CD4-positive, alpha-beta T cell treated with Interleukin-1 beta for 1 hour (primary cell): ENCODE results near the gene LSM5.

Experiments
- DNase-seq, 2 donors: peaks; one replicate each; pipeline ENCODE4 v3.0.0-alpha.2; 2020 to 2022

LSM5 gene

DNA sequence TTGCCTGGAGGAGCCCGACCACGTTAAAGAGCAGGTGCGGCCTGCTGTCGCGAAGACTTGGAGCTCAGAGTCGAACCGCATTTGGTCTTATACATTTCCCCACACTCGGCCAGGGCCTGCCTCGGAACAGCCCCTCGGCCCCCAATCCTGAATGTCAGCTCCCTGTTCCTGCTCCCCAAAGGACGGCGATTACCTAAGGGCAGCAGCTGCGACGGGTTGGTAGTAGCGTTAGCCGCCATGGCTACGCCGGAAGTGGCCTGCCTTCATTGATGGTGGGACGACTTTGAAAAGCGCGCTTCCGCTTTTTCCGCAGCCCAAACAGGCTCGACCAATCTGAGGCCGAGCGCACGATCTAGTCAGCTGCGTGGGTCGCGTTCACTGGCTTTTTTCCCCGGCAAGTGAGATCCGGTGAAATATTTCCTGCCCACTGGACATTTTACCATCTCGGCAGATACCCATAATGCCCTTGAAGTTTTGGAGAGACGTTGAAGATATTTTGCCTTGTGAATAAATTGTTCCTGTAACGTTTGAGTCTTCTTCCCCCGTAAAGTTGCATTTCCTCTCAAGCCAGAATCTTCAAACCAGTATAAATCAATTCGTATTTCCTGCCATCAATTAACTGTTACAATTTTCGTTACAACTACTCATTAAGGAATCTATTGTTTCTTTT lies at the start of gene LSM5:
Gene LSM5, minus strand, starts transcription at position 254 of the 670 bp plus-strand sequence. Its CDS starts 15 bp downstream, at position 239.
- peak; percentile 90 to 91 for DNase-seq

DNA sequence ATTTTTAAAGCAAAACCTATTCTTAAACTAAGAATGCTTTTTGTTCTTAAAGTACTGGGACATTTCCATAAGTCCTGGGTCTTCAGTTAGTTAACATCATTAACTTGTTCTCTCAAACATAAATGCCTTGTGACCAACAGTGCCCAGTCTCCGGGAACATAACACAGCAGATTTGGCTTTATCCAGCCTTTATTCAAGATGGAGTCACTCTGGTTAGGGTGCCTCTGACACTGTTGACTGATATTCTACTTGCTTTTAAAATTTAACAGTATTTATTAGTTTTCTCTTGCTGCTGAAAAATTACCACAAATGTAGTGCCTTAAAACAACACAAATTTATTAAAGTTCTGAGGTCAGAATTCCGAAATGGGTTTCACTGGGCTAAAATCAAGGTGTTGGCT lies 49.2 kb upstream of the LSM5 start:
- no peak for DNase-seq

DNA sequence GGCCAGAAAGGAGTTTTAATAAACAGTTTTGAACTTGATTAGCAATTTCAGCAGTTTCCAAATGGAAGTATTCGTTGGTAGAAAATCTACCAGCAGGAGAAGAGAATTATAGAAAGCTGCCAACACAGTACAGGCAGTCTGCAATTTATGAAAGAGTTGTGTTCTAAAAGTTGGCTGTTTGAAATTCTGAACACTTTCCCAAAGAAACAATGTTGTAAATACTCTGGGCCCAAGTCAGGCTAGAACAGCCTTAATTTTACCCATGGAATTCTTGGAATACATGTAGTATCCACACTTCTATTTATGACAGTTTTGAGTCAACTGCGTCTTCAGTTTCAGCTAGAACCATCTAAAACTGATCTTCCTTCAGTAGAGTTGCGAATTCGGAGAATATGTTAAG lies 47.6 kb upstream of the LSM5 start:
- no peak for DNase-seq

DNA sequence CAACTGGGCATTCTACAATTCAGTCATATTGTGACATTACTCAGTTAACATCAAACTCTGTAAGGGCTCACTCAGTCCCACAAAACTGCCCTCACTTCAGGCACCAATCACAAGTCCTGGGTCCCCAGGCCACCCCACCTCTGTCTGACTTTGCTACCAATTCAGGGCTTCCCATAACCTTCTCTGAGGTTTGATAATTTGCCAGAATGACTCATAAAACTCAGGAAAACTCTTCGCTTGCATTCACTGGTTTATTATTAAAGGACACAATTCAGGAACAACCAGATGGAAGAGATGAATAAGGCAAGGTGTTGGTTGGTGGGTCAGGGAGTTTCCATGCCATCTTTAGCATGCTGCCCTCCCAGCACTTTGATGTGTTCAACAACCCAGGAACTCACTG lies 46.4 kb upstream of the LSM5 start:
- DNase-seq, result no peak

DNA sequence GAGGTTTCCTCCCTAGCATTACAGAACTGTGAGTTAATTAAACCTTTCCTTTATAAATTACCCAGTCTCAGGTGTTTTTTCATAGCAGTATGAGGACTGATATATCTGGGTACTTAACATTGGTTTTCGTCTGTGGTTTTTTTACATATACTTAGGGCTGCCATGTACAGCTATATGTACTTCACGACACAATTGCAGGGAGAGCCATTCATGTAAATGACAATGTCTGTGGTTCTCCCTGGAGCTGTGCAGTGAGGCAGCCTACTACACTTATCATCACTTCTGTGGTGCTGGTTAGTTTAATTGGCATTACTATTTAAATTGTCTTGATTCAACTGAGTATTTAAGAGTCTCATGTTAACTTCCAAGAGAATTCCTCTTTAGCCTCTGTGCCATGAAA lies 45.8 kb upstream of the LSM5 start:
- no peak for DNase-seq

DNA sequence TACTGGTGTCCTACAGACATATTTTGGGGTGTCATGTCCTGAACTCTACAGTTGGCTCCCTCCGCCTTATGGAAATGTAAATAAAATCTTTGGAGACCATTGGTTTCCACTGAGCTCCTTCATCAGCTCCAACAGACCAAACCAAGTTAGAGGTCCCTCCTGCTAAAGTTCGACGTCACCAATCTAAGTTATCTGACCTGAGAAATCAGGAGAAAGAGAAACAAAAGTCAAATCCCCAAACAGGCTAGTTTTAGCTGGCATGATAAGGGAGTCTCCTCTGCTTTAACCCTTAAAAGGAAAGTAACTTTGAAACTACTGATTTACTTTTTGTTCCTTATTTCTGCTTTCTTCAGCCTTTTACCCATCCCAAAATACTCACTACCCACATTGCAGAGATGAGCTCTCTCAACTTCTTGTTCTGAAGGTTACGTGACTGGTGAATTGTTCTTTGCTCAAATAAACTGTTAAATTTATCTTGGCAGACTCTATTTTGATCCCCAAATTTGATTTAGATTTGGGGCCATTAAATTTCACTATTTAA lies 45.1 kb upstream of the LSM5 start:
- DNase-seq, result no peak

DNA sequence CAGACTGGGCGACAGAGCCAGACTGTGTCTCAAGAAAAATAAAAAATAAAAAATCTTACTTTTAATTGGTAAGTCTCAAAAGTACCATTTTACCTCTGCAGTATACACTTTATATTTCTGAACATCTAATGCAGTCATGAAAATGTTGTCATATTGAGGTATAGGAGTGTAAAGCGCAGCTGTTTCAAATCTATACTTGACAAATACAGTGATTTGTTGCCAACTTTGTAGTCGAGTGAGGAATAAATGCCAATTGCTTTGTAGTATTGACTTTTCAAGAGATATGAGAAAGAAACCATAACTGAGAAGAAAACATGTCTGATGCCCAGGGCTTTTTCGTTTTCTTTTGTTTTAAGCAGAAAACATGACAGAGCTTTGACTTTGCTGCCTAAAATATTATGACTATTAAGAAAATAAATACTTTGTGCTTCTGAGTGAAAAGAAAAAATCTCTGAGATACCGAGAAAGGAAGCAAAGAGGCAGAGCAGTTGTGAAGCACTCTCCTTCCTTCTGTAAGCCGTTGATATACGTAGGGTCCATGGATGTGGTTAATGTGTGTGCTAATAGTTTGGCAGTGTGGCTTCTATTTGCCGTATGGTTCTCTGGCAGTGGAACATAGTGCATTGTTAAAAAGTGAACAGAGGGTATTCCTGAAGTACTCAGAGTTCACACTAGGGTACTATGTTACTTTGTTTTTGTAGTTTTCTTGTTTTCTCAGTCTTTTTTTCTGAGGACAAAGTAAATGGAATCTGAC lies 43.3 kb upstream of the LSM5 start:
- DNase-seq, result no peak

DNA sequence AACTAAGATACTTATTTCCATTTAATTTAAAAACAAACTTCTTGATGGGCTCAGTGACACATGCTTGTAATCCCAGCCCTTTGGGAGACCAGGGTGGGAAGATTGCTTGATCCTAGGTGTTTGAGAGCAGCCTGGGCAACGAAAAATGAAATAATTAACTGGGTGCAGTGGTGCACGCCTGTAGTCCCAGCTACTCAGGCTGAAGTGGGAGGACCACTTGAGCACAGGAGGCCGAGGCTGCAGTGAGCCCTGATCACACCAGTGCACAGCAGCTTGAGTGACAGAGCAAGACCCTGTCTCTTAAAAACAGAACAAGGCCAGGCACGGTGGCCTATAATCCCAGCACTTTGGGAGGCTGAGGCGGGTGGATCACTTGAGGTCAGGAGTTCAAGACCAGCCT lies 42.5 kb upstream of the LSM5 start:
- no peak for DNase-seq

DNA sequence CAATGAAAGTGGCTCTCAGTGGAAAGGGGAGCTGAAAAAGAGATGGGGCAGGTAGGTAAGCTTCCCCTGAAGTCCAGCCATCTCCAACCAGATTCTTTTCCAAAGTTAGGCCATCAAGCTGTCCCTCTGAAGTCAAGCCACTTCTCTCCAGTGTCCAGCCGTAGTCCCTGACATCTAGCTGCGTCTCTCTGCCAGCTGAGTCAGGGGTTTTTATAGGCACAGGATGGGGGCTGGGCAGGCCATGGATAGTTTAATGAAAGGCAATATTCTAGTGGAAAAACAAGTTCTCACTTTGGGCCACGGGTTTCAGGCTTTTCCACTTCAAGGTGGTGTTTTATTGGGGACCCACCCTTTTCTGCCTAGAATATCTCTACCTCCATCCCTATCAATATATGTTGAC lies 41.9 kb upstream of the LSM5 start:
- no peak for DNase-seq

DNA sequence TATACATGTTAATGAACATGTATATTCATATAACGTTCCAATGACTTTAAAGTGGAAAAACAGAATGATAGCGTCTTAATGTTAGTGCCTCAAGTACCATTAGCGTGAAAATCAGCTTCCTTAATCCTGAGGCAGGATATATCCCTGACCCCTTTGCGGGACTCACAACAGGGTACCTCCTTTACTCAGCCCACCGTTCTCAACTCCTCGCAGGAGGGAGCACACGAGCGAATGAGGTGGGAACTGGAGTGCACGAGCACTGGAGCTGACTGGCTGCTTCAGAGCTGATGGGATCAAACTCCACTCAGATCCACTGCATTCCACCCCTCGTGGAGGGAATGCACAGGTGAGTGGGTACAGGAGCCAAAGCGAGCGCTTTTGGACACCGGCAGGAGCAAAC lies 41.2 kb upstream of the LSM5 start:
- DNase-seq, result no peak

DNA sequence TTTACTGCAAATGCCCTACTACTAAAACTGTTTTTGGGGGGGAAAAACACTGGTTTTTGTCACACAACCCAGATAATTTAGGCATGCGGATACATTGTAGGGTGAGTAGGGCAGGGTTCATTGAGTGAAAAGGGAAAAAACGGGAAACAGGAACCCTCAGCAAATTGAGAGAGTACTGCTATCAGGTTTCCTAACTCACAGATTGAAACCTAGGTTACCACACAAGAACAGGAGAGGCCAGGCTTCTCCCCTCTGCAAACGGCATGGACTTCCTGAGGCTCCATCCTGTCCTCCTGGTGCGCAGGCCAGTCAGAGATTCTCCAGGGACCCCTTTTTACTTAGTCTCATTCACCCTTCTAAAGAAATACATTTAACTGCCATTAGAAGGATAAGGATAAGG lies 35.7 kb upstream of the LSM5 start:
- DNase-seq, result no peak

DNA sequence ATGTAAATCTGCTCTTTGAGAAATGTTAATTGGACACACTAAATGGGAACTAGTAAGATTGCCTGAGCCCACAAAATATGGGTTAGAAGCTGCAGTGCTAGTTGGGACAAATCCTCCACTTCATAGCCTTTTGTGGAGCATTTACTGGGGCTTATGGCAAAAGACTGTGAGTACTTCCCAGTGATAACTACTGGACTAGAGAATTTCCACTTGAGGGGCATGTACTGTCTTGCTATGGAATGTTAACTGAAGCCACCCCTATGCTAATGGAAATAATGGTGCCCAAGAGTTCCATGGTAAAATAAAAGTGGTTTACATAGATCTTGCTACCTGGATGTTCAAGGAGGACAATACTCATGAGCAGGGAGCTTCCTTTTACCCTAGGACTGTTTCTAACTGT lies 34.5 kb upstream of the LSM5 start:
- DNase-seq, result no peak

DNA sequence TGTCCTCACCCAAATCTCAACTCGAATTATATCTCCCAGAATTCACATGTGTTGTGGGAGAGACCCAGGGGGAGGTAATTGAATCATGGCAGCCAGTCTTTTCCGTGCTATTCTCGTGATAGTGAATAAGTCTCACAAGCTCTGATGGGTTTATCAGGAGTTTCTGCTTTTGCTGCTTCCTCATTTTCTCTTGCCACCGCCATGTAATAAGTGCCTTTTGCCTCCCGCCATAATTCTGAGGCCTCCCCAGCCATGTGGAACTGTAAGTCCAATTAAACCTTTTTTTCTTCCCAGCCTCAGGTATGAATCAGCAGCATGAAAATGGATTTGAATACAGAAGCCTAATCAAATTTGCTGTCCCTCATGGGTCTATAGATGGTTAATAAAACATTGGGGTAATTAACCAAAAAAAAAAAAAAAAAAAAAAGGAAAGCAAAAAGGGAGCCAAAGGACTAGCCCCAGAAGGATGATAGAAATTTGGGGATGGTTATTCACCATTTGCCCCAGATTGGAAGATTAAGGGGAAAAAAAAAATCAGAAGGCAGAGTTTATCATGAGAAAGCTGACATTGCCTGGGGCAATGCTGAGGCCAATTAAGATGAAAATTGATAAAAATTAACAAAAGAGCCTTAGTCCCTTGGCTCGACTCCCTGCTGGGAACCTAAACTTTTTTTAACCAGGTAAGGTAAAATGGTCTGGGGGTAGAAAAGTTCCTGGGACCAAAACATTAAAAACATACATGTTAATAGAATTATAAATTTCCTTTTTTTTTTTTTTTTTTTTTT lies 32.8 kb upstream of the LSM5 start:
- DNase-seq, result no peak

DNA sequence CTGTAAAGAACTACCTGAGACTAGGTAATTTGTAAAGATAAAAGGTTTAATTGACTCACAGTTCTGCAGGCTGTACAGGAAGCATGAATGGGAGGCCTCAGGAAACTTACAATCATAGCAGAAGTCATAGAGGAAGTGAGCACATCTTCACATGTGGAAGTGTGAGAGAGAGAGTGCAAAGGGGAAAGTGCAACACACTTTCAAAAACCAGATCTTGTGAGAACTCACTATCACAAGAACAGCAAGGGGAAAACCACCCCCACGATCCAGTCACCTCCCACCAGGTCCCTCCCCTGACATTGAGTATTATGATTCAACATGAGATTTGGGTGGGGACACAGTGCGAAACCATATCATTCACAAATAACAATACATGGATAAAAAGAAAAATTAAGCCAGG lies 29.6 kb upstream of the LSM5 start:
- DNase-seq, result no peak

DNA sequence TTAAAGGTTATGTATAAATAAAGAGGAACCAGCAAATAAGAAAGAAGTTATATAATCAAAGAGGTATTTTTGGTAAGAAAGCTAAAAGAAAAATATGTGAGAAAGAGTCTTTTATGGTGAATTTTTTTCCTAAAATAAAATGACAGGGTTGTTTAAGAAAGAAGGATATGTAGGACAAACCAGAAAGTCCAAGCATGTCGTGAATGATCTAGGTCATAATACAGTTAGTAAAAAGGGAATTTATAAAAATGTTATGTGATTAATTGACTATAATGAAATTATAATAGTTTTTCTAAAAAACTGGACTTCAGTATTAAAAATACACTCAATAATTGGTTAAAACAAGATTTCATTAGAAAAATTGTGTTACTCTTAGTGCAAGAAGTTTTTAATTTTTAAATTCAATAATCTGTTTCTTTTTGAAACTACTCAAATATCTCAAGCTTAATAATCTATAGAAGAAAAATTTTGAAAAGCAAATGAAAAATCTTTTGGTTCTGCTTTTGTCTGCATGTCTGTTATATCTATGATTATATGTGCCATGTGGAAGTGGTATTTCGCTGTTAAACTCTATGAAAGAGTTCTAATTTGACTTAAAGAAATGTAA lies 28.5 kb upstream of the LSM5 start:
- no peak for DNase-seq

DNA sequence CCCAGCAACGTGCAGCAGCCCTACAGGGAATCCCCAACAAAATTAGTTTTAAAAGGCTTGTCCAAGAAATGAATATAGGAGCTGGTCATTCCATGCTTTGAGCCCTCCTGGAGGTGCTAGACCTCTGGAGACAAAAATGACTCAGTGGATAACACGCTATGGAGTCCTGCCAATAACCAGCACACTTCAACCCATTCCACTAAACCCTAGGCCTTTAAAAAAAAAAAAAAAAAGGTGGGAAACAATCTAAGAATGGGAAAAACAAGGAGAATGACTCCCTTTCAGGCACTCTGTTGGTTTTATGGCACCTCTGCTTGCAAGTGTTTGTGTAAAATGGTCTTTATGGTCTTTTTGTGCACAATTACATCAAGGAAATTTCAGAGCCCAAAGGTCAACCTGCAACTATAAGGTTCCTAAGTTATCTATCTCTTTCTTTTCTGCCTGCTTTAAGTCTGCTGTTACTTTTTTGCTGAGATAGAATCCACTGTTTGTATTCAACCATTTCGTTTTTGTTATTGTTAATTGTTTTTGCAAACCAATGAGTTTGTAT lies 26.4 kb upstream of the LSM5 start:
- DNase-seq, result no peak

DNA sequence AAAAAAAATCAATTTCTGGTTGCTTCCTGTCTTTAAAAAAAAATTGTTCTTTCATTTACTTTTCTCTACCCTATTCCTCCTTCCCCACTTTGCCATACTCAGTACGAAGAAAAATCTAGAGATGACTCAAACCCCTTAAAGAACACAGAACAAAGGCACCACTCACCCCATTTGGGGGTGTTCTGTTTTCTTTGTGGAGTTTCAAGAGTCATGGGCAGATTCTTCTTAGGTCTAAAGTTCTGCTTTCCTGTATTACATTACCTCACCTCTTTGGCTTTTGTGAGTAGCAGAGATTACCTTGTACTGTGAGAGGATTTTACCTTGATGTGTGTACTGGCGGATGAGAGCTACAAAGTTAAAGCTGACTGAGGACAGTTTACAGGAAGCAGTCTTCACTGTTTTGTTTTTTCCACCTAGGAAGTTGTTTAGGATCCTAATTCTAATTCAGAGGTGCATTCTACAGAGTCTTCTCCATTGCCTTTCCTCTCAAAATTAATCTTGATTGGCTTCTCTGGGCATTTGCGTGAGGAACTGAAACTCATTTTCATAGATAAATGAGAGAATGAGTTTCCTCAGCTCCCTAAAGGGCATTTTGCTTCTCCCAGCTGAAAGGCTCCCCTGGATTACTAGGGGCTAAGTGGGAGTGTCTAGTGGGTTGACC lies 25.8 kb upstream of the LSM5 start:
- no peak for DNase-seq

DNA sequence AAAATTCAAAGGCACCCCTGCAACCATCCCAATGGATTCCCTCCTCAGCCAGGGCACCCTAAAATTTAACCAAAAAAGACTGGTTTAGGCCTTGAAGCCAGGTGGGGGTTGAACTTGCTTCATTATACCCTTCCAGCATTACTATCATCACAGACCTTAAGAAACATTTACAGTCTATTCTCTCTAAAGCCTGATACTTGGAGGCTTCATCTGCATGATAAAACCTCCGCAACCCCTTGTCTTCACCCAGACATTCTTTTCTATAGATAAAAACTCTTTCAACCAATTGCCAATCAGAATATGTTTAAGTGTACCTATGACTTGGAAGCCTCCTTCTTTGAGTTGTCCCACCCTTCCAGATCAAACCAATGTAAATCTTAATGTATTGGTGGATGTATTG lies 23.0 kb upstream of the LSM5 start:
- DNase-seq, result no peak

DNA sequence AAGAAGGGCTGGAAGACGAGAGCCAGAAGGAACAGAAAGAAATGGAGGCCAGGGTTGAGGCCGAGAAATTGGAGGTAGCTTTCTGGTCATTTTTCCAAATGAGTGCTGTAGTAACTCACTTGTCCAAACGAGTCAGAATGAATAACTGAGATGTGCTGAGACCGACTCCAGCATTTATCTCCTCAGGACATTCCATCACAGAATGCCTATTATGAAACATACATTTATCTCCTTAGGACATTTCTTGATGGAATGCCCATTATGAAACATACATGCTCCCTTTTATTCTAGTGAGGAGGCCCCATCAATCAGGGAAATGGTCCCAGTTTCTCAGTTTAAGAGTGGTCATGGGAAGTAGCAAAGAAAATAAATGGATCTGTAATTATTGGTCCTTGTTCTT lies 21.6 kb upstream of the LSM5 start:
- DNase-seq, result no peak

DNA sequence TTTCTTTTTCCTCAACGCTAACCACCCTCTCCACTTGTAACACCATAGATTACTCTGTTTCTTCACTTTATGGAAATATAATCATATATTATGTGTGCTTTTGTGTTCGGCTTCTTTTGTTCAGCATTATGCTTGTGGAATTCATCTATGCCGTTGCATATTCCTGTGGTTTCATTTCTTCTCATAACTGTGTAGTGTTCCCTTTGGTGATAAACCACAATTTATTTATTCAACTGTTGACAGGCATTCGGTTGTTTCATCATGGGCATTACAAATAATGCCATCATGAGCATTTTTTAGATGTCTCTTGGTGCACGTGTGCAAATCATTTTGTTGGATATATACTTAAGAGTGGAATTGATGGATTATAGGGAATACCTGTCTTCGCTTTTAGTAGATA lies 17.2 kb upstream of the LSM5 start:
- no peak for DNase-seq

DNA sequence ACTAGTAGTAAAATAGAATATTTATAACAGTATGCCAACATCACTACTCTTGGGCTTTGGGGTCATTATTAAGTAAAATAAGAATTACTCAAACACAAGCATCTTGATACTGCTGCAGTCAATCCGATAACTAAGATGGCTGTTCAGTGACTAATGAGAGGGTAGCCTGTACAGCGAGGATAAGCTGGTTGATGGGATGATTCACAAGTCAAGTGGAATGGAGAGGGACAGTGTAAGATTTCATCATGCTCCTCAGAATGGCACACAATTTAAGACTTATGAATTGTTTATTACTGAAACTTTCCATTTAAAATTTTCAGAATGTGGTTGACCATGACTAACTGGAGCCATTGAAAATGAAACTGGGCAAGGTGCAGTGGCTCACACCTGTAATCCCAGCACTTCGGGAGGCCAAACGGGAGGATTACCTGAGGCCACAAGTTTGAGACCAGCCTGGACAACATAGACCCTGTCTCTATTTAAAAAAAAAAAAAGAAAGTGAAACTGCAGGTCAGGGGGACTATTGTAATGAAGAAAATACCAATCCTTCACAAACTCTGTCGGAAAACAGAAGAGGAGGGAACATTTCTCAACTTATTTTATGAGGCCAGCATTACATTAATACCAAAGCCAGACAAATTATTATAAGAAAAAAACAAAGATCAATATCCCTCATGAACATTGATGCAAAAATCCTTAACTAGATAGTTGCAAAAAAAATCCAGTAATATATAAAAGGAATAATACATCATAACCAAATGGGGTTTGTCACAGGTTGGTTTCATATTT lies 16.3 kb upstream of the LSM5 start:
- no peak for DNase-seq

DNA sequence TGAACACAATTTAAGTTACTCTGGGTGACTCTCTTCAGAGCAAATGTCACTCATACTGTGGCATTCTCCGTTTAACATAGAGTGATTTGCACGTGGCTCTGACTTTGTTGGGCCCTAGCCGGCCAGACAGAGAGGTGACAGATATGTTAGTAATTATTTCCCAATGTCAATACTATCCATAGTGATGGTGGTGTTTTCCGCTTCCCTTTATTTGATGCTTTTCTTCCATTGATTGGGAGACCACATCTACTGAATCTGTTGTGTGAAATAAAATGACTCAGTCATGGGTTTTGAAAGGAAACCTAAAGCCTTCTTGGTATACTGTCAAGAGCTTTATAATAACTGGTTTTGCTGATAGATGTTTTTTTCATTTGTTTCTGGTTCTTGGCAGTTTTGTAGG lies 12.5 kb upstream of the LSM5 start:
- no peak for DNase-seq
